Measurements from ENCODE around the gene ADTRP. TPM values are rescaled to one million over a fixed set of nuclear protein-coding genes. Genes with fewer than 3 reads are reported as not detected.

Gene ADTRP
- total RNA-seq, 1 donor from 2014 or later, result not detected

DNA sequence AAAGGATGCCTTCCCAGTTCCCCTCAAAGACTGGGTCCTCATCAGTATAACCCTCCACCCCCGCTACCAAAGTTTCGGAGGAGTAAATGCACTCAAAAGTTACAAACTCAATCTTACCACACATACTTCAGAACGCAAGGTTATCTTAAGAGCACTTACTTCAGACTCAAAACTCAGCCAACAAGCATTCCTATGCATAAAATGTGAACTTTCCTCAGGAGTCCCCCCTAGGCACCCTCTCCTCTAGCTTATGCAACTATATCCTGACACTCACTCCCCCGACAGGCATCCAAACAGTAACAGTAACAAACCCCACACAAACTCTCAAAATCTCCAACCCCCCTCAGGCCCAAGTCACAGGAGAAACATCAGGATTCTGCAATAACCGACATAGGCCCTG is 11.1 kb upstream of the ADTRP start:
- Mint-ChIP-seq H3K4me3 (ENCODE audit: unreplicated experiment) (no peak overlapping the region), H3K4me1 (ENCODE audit: unreplicated experiment) (peaks cover under 1% of the 10 kb centered on the region), H3K27ac (ENCODE audit: unreplicated experiment) (no peak overlapping the region), H3K9me3 (ENCODE audit: unreplicated experiment) (peaks cover 9% of the 10 kb centered on the region), H3K36me3 (ENCODE audit: unreplicated experiment) (peaks cover 2% of the 10 kb centered on the region), H3K27me3 (ENCODE audit: unreplicated experiment) (no peaks in the 10 kb centered on the region)
- no peak for DNase-seq (ENCODE audit: extremely low spot score, unreplicated experiment)
- TF ChIP-seq, protein P1, sequence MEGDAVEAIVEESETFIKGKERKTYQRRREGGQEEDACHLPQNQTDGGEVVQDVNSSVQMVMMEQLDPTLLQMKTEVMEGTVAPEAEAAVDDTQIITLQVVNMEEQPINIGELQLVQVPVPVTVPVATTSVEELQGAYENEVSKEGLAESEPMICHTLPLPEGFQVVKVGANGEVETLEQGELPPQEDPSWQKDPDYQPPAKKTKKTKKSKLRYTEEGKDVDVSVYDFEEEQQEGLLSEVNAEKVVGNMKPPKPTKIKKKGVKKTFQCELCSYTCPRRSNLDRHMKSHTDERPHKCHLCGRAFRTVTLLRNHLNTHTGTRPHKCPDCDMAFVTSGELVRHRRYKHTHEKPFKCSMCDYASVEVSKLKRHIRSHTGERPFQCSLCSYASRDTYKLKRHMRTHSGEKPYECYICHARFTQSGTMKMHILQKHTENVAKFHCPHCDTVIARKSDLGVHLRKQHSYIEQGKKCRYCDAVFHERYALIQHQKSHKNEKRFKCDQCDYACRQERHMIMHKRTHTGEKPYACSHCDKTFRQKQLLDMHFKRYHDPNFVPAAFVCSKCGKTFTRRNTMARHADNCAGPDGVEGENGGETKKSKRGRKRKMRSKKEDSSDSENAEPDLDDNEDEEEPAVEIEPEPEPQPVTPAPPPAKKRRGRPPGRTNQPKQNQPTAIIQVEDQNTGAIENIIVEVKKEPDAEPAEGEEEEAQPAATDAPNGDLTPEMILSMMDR (IDR thresholded peaks at IDR 0.05), result no peak

DNA sequence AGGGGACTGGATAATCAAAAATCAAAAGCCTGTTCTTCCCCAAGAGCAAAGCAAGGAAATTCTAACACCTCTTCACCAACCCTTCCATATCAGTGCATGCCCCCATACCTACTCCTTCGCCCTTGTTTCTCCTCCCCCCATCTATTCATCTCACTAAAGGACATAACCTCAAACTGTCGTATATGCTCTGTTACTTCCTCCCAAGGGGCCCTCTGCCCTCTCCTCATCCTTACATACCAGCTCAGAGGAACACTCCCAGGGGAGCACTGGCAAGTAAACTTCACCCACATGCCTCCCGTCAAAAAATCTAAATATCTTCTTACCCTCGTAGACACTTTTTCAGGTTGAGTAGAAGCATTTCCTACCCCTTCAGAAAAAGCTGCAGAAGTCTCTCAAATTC is 9.4 kb upstream of the ADTRP start:
- TF ChIP-seq, protein P1 (IDR thresholded peaks at IDR 0.05), result no peak
- Mint-ChIP-seq H3K27me3 (ENCODE audit: unreplicated experiment) (no peaks in the 10 kb centered on the region), H3K4me3 (ENCODE audit: unreplicated experiment) (no peak overlapping the region), H3K9me3 (ENCODE audit: unreplicated experiment) (peaks cover 4% of the 10 kb centered on the region), H3K36me3 (ENCODE audit: unreplicated experiment) (peaks cover 2% of the 10 kb centered on the region), H3K27ac (ENCODE audit: unreplicated experiment) (no peak overlapping the region), H3K4me1 (ENCODE audit: unreplicated experiment) (no peaks in the 10 kb centered on the region)
- no peak for DNase-seq (ENCODE audit: extremely low spot score, unreplicated experiment)

DNA sequence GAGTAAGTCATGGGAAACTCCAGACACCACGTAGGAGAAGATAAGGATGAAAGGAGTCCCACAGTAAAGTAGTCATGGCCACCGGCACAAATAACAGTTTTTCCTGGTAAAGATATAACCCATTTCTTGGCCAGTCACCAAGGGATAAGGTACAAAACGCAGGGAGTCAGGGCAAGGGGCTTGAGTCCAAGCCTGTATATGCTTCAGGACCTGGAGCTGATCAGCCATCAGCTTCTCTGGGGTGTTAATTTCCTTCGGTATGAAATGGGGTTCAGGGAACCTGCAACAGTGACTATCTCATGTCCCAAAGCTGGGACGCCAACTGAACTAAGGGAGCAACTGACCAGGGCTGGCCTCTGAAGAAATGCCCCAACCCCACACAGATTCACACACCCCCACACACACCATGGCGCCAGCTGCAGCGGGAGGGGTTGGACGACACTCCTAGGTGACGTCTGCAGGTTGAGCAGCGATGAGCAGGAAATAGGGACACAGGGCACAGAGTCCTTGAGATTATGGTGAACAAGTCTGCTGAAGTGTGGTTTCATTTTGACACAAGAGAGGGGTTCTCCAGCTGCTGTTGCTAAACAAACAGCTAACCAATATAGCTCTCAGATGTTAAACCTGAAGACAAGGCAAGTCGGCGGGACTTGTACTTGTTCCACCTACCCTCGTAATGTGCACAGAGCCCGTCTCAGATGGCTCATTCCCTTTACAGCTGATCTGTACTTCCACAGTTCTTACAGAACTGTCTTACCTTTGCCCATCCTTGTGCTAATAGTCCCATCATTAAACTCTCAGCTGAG is 7.4 kb upstream of the ADTRP start:
- no peak overlapping the region for H3K4me3 Mint-ChIP-seq (ENCODE audit: unreplicated experiment)
- no peaks in the 10 kb centered on the region for H3K27me3 Mint-ChIP-seq (ENCODE audit: unreplicated experiment)
- H3K9me3 Mint-ChIP-seq (ENCODE audit: unreplicated experiment), result no peaks in the 10 kb centered on the region
- no peaks in the 10 kb centered on the region for H3K4me1 Mint-ChIP-seq (ENCODE audit: unreplicated experiment)
- TF ChIP-seq, protein P1 (IDR thresholded peaks at IDR 0.05), result no peak
- no peak for DNase-seq (ENCODE audit: extremely low spot score, unreplicated experiment)
- no peak overlapping the region for H3K27ac Mint-ChIP-seq (ENCODE audit: unreplicated experiment)
- H3K36me3 Mint-ChIP-seq (ENCODE audit: unreplicated experiment), result no peaks in the 10 kb centered on the region

DNA sequence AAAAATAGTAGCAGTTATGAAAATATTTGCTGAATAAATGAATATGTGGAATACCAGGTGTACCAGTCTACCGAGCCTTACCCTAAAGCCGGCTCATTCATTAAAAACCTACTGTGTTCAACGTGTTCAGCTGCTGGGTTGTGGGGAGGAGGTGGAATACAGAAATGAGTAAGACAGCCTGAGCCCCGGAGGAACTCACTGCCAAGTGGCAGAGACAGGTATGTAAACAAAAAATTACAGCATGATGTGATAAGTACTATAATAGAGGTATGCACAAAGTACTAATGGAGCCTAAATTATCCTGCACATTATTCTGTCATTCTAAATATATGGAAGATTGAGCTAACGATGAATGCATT is 6.8 kb upstream of the ADTRP start:
- H3K4me3 Mint-ChIP-seq (ENCODE audit: unreplicated experiment), result no peak overlapping the region
- no peak for DNase-seq (ENCODE audit: extremely low spot score, unreplicated experiment)
- TF ChIP-seq, protein P1 (IDR thresholded peaks at IDR 0.05), result no peak
- H3K4me1 Mint-ChIP-seq (ENCODE audit: unreplicated experiment), result no peaks in the 10 kb centered on the region
- H3K9me3 Mint-ChIP-seq (ENCODE audit: unreplicated experiment), result no peaks in the 10 kb centered on the region
- H3K36me3 Mint-ChIP-seq (ENCODE audit: unreplicated experiment), result no peaks in the 10 kb centered on the region
- H3K27ac Mint-ChIP-seq (ENCODE audit: unreplicated experiment), result no peak overlapping the region
- no peaks in the 10 kb centered on the region for H3K27me3 Mint-ChIP-seq (ENCODE audit: unreplicated experiment)

DNA sequence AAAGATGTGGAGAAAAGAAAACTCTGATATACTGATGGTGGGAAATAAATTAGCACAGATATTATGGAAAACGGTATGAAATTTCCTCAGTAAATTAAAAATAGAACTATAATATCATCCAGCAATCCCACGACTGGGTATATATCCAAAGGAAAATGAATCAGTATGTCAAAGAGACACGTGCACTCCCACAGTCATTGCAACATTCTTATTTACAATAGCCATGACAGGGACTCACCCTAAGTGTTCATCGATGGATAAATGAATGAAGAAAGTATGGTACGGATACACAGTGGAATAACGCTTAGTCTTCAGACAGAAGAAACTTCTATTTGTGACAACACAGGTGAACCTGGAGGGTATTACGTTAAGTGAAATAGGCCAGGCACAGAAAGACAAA is 5.7 kb upstream of the ADTRP start:
- H3K9me3 Mint-ChIP-seq (ENCODE audit: unreplicated experiment), result no peaks in the 10 kb centered on the region
- no peak for DNase-seq (ENCODE audit: extremely low spot score, unreplicated experiment)
- no peaks in the 10 kb centered on the region for H3K27me3 Mint-ChIP-seq (ENCODE audit: unreplicated experiment)
- H3K36me3 Mint-ChIP-seq (ENCODE audit: unreplicated experiment), result no peaks in the 10 kb centered on the region
- no peak overlapping the region for H3K4me3 Mint-ChIP-seq (ENCODE audit: unreplicated experiment)
- no peaks in the 10 kb centered on the region for H3K4me1 Mint-ChIP-seq (ENCODE audit: unreplicated experiment)
- H3K27ac Mint-ChIP-seq (ENCODE audit: unreplicated experiment), result no peak overlapping the region
- TF ChIP-seq, protein P1 (IDR thresholded peaks at IDR 0.05), result no peak
